IPS-18a (cell line): ENCODE measurements around the gene CCDC51.
"Not testable (repeated sequence)": the region's sequence is repeated elsewhere in the genome, so short reads cannot be mapped to it uniquely, and the experiment has no call there.

Experiments used
- H3K27ac ChIP-seq: one replicate; pipeline ENCODE4 v1.5.1; 2013; ENCODE audit warnings: low read length
- H3K27me3 ChIP-seq: one replicate; pipeline ENCODE4 v1.6.1; 2013; ENCODE audit warnings: mild to moderate bottlenecking, low read length; ENCODE audit not compliant: control insufficient read depth, insufficient read depth
- H3K36me3 ChIP-seq: one replicate; pipeline ENCODE4 v1.6.1; 2013; ENCODE audit warnings: low read depth, low read length; ENCODE audit not compliant: control insufficient read depth
- H3K4me1 ChIP-seq: one replicate; pipeline ENCODE4 v1.6.1; 2013; ENCODE audit warnings: low read depth, low read length; ENCODE audit not compliant: control insufficient read depth
- H3K4me3 ChIP-seq: one replicate; pipeline ENCODE4 v1.5.1; 2013; ENCODE audit warnings: low read length
- H3K9ac ChIP-seq: one replicate; pipeline ENCODE4 v1.6.1; 2013; ENCODE audit warnings: mild to moderate bottlenecking, low read length, moderate library complexity
- H3K9me3 ChIP-seq: one replicate; pipeline ENCODE4 v1.6.1; 2013; ENCODE audit warnings: low read depth, low read length; ENCODE audit not compliant: control insufficient read depth

The CCDC51 gene

DNA sequence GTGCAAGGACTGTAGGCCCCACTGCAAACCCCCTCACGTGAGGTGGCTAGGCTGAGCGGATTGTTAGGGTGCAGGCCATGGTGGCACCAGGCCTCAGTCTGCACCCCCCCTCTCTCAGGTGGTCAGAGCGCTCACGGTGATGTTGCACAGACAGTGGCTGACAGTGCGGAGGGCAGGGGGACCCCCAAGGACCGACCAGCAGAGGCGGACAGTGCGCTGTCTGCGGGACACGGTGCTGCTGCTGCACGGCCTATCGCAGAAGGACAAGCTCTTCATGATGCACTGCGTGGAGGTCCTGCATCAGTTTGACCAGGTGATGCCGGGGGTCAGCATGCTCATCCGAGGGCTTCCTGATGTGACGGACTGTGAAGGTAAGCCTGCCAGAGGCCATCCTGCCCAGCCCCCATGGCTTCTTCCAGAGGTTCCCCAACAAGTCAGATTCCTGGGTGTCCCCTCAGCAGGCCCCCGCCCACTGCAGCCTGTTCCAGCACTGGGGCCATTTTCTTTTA, 24.8 kb upstream of the CCDC51 start:
- Histone ChIP-seq H3K9ac (peak overlapping the region; percentile 86), H3K36me3 (peaks cover 39% of the 10 kb centered on the region), H3K27ac (peak overlapping the region; percentile 99)

GRCh38 chr3:48463703-48464102, 23.8 kb upstream of the CCDC51 start:
- Histone ChIP-seq H3K4me1 (peaks cover 17% of the 10 kb centered on the region), H3K9me3 (no peaks in the 10 kb centered on the region), H3K9ac (no peak overlapping the region), H3K4me3 (no peak overlapping the region), H3K27ac (no peak overlapping the region), H3K36me3 (peaks cover 39% of the 10 kb centered on the region), H3K27me3 (no peaks in the 10 kb centered on the region)

More for the DNA sequence above, 24.8 kb upstream of the CCDC51 start:
- Histone ChIP-seq H3K27me3 (no peaks in the 10 kb centered on the region), H3K4me1 (peaks cover 17% of the 10 kb centered on the region), H3K9me3 (no peaks in the 10 kb centered on the region), H3K4me3 (no peak overlapping the region)

GRCh38 chr3:48461767-48462166, 21.8 kb upstream of the CCDC51 start:
- H3K4me3 ChIP-seq, H3K9ac ChIP-seq, H3K27me3 ChIP-seq, H3K9me3 ChIP-seq, H3K27ac ChIP-seq: not testable (repeated sequence)
- Histone ChIP-seq H3K36me3 (peaks cover 39% of the 10 kb centered on the region), H3K4me1 (peaks cover 15% of the 10 kb centered on the region)

DNA sequence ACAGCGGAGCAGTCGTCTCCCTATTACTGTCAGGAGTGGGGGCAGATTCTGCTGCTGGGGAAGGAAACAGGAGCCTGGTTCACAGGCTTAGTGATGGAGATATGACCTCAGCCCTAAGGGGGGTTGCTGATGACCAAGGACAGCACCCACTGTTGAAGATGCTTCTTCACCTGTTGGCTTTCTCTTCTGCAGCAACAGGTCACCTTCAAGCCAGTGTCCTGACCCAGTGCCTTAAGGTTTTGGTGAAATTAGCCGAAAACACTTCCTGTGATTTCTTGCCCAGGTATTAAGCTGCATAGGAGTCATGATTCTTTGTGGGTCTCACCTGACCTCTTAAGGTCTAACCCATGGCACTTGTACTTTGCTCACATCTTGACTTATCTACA, 20.6 kb upstream of the CCDC51 start:
- no peaks in the 10 kb centered on the region for H3K9me3 ChIP-seq
- H3K36me3 ChIP-seq = peaks cover 45% of the 10 kb centered on the region
- H3K9ac ChIP-seq = no peak overlapping the region
- no peaks in the 10 kb centered on the region for H3K27me3 ChIP-seq
- no peak overlapping the region for H3K27ac ChIP-seq
- peaks cover 3% of the 10 kb centered on the region for H3K4me1 ChIP-seq
- H3K4me3 ChIP-seq = no peak overlapping the region

DNA sequence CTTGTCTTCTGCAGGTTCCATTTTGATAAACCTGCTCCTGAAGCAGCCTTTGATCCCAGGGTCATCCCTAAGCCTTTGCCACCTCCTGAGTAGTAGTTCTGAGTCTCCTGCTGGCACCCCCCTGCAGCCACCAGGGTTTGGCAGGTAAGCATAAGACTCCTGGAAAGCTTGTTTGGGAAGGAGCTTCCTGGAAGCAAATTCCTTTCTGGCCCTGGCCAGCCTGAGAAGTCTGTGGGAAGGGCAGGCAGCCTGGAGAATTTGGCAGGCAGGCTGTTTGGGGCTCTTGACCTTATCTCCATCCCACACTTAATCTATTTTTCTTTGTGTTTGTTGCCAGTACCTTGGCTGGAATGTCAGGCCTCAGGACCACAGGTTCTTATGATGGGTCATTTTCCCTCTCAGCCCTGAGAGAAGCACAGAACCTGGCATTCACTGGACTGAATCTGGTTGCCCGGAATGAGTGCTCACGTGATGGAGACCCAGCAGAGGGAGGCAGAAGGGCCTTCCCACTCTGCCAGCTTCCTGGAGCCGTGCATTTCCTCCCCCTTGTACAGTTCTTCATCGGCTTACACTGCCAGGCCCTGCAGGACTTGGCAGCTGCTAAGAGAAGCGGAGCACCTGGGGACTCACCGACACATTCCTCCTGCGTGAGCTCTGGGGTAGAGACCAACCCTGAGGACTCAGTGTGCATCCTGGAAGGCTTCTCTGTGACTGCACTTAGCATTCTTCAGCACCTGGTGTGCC, 20.0 kb upstream of the CCDC51 start:
- Histone ChIP-seq H3K9ac (no peak overlapping the region), H3K9me3 (no peaks in the 10 kb centered on the region), H3K4me3 (no peak overlapping the region), H3K4me1 (no peaks in the 10 kb centered on the region), H3K27me3 (no peaks in the 10 kb centered on the region), H3K36me3 (peaks cover 49% of the 10 kb centered on the region), H3K27ac (no peak overlapping the region)

DNA sequence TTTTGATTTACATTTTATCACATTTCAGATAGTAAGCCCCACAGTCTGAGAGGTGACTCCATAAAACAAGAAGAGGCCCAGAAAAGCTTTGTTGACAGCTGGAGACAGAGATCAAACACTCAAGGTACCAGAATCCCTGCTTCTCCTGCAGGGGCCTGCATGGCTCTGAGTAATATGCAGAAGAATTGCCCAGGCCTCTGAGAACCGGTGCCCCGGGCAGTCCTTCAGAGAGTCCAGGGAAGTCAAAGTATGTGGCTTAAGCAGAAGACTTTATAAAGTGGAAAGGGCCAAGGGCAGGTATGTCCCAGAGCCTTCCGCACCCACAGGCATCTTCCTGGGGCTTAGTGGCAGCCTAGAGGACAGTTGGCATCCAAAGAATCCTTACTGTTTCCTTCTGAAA, 19.4 kb upstream of the CCDC51 start:
- Histone ChIP-seq H3K4me3 (no peak overlapping the region), H3K9ac (no peak overlapping the region), H3K27ac (no peak overlapping the region), H3K9me3 (no peaks in the 10 kb centered on the region), H3K4me1 (no peaks in the 10 kb centered on the region), H3K36me3 (peaks cover 52% of the 10 kb centered on the region), H3K27me3 (no peaks in the 10 kb centered on the region)

DNA sequence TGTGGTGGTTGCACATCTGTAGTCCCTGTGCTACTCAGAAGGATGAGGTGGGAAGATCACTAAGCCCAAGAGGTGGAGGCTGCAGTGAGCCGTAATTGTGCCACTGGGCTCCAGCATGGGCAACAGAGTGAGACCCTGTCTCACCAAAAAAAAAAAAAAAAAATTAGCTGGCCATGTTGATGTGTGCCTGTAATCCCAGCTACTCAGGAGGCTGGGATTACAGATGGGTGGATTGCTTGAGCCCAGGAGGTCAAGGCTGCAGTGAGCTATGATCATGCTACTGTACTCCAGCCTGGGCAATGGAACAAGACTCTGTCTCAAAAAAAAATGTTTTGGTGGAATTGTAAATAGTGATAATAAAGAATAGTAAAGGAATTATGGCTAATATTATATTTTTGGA, 16.5 kb upstream of the CCDC51 start:
- Histone ChIP-seq H3K4me3 (no peak overlapping the region), H3K36me3 (peaks cover 79% of the 10 kb centered on the region), H3K27ac (no peak overlapping the region), H3K9me3 (no peaks in the 10 kb centered on the region), H3K4me1 (no peaks in the 10 kb centered on the region), H3K27me3 (no peaks in the 10 kb centered on the region), H3K9ac (no peak overlapping the region)

DNA sequence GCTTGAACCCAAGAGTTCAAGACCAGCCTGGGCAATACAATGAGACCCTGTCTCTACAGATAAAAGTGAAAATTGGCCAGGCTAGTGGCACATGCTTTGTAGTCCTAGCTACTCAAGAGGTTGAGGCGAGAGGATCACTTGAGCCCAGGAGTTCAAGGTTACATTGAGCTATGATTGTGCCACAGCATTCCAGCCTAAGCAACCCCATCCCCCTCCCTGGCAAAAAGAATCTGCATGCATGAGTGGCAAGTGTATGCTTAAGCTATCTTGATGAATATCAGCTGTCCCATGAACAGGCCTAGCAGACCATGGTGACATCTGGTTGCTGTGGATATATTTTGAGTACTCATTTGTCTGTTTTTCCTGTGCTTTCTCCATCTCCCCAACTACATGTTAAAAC, 11.4 kb upstream of the CCDC51 start:
- Histone ChIP-seq H3K27me3 (no peaks in the 10 kb centered on the region), H3K36me3 (peaks cover 55% of the 10 kb centered on the region), H3K4me3 (no peak overlapping the region), H3K4me1 (peaks cover 6% of the 10 kb centered on the region), H3K9ac (no peak overlapping the region), H3K27ac (no peak overlapping the region), H3K9me3 (no peaks in the 10 kb centered on the region)

DNA sequence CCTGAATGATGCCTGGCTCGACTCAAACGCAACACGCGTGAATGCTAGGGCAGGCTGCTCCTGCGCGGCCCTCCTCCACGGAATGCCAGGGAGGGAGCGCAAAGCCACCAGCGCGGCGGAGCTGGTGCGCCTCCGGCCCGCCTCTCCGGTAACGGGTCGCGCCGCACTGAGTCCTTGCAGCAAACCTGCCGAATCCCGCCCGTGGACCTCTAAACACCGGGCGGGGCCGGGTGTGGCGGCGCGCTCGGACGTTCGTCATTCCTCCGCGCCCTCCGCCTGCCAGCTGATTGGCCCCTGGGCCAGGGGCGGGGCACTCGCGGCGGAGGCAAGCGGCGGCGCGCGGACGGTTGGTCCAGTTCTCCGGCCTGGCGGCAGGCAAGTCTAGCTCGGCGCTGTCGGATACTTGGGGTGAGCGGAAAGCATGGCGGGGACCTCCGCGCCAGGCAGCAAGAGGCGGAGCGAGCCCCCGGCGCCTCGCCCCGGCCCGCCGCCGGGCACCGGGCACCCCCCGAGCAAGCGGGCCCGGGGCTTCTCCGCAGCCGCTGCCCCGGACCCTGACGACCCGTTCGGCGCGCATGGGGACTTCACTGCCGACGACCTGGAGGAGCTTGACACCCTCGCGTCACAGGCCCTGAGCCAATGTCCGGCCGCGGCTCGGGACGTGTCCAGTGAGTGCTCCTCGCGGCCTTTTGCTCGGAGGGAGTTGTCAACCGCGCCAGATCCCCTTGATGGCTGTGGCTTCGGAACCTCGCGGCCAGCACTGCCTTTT, 6.7 kb upstream of the CCDC51 start, which contains the start of gene ATRIP:
Gene ATRIP (plus strand): TSS at position 313 of the 769 bp plus-strand sequence. CDS start 109 bp downstream, at position 422.
- Histone ChIP-seq H3K9me3 (no peaks in the 10 kb centered on the region), H3K36me3 (peaks cover 40% of the 10 kb centered on the region), H3K4me1 (peaks cover 9% of the 10 kb centered on the region), H3K9ac (peak within 1 kb of the TSS; percentile 75), H3K27me3 (no peaks in the 10 kb centered on the region), H3K4me3 (peak within 1 kb of the TSS; percentile 90), H3K27ac (no peak within 1 kb of the TSS)

DNA sequence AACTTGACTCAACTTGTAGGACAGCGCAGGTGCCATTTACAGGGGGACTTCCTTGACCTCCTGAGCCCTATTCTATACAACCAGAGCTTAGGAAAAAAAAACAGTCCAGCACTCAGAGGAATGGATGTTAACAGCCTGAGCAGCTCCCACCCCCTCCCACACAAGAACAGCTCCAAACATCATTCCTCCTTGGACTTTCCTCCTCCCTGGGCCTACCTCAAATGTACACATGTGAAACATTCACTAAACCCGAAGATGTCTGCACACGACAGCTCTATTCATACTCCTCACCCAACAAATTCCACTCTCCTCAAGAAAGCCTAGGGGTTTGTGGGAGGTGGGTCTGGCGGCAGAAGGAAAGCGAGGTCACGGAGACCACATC, 6.1 kb upstream of the CCDC51 start:
- peaks cover 36% of the 10 kb centered on the region for H3K36me3 ChIP-seq
- H3K4me3 ChIP-seq = peak overlapping the region; percentile 90
- H3K27me3 ChIP-seq = no peaks in the 10 kb centered on the region
- H3K27ac ChIP-seq = no peak overlapping the region
- no peaks in the 10 kb centered on the region for H3K9me3 ChIP-seq
- peaks cover 11% of the 10 kb centered on the region for H3K4me1 ChIP-seq
- peak overlapping the region; percentile 75 for H3K9ac ChIP-seq

DNA sequence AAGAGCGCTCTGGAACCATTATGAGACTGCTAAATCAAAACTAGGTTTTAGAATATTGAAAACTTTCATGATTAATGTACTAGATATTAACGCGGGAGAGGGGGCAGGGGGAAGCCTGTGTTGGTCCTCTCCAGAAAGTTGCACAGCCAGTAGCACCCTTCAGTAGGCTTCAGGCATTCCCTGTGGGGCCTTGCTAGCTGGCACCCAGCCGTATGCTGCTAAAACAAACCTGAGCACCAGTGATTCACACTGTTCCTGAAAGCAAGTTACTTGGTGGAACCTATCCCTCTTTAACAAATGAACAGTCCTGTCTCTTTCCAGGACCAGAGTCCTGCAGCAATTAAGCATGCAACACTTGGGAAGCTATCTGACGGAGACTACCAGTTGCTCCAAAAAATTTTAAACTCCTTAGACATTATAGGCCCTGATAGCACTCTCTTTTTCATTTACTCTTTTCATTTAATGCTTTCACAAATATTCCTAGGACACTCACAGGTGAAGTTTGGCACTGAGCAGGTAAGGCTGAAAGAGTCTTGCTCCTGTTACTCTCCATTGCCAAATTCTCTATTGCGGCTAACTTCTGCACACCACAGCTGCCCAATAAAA, 5.5 kb upstream of the CCDC51 start:
- peaks cover 11% of the 10 kb centered on the region for H3K4me1 ChIP-seq
- H3K27ac ChIP-seq = no peak overlapping the region
- no peak overlapping the region for H3K9ac ChIP-seq

More for the DNA sequence above, 5.5 kb upstream of the CCDC51 start:
- no peaks in the 10 kb centered on the region for H3K9me3 ChIP-seq
- H3K4me3 ChIP-seq = peak overlapping the region; percentile 90
- peaks cover 33% of the 10 kb centered on the region for H3K36me3 ChIP-seq
- H3K27me3 ChIP-seq = no peaks in the 10 kb centered on the region
